GM19023 (cell line): ENCODE measurements around the gene PRKD2.
"Not testable (repeated sequence)": the region's sequence is repeated elsewhere in the genome, so short reads cannot be mapped to it uniquely, and the experiment has no call there.

Experiments
- ATAC-seq: cut with Tn5 transposase; IDR thresholded peaks from one replicate; pipeline ENCODE4 v1.9.1; 2021; ENCODE audit warnings: mild to moderate bottlenecking, moderate library complexity; ENCODE audit not compliant: unreplicated experiment

Gene PRKD2

GRCh38 chr19:46712768-46713338 lies 4.1 kb downstream of the PRKD2 start:
- ATAC-seq = not testable (repeated sequence)

- ATAC-seq = no peak
Measured at GRCh38 chr19:46710687-46711086, 6.2 kb downstream of the PRKD2 start.

GRCh38 chr19:46704379-46705076 lies 12.4 kb downstream of the PRKD2 start:
- no peak for ATAC-seq

GRCh38 chr19:46700704-46701103 lies 16.2 kb downstream of the PRKD2 start:
- no peak for ATAC-seq

DNA sequence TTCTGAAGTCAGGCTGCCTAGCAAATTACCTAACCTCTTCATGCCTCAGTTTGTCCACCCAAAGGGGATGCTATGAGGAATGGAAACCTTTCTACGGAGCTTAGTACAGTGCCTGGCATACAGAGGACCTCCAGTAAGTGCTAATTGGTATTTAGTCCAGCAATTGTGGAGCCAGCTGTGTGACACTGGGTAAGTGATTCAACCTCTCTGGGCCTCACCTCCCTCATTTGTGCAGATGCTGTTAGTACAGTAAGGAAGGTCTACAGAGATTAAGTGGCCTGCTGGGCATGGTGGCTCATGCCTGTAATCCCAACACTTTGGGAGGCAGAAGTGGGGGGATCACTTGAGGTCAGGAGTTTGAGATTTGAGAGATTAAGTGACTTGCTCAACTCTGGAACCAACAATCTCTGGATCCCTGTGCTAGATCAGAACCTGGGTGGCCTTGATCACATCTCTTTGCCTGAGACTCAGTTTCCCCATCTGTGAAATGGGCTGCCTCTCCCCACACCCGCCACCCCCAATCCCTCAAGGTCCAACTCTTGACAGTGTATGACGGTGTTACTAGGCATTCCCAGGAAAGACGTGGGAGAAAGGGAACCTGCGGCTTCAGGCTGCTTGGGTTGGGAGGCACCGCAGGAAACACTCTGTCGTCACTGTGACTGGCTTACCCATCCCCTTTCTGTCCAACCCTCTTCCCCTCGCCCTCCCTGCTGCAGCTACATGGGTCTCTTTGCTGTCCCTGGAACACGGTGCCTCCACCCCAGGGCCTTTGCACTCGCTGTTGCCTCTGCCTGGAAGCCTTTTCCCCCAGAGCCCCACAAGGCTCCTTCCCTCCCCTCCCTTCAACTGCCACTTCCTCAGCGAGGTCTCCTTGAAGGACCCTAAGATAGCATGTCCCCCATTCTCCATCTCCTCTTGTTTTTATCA lies 18.3 kb downstream of the PRKD2 start:
- ATAC-seq = no peak

DNA sequence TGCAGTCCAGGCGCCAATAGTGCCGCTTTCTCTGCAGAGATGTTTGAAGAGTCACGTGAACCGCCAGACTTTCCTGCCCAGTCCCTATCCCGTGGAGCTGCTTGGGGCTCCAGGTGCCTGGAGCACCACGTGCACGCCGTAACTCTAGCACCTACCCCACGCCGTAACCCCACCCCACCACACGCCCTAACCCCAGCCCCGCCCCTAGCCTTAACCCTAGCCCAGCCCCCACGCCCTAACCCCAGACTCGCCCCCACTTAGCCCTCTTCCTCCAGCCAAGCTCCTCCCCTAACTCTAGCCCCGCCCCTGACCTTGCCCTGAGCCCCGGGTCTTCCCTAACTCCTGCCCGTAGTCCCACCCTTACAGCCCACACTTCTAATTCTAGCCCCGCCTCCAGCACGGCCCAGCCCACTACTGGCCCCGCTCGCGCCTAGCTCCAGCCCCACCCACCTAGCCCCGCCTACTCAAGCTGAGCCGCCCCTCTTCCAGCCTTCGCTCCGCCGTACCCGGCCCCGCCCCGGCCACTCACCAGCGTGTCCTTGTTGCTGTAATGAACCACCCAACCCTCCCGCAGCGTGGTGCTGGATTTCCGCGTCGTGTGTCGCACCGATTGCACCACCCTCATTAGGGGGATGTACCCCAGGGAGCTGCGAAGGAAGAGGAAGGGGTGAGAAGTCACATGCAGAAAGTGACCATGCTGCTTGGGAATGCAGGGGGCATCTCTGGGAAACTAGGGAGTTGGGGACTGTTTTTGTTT lies 19.5 kb downstream of the PRKD2 start:
- no peak for ATAC-seq

DNA sequence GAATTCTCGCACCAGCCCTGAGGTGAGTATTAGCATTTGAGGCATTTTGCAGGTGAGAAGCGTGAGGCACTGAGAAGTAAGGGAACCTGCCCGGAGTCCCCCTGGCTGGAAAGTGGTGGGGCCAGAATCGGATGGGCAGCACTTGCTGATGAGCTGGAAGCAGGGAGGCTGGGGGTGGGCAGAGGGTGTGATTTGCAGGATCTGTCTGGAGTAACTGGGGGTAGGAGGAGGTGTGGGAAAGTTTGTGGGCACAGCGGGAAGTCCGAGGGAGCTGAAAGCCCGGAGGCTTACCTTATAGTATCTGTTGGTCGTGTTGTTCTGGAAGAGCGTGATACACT lies 20.1 kb downstream of the PRKD2 start:
- no peak for ATAC-seq

DNA sequence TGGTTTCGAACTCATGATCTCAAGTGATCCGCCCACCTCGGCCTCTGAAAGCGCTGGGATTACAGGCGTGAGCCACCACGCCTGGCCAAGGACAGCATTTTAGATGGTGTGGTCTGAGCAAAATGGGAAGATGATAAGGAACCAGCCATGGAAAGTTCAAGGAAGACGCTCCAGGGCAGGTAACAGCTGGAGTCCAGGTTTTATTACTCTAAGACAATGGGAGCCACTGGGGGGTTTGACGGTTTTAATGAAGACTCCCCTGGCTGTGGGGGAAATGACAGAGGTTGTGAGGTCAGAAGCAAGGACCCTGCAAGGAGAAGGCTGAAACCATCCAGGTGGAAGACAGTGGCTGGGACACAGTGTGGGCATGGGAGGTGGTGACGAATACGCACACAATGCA lies 20.9 kb downstream of the PRKD2 start:
- no peak for ATAC-seq

DNA sequence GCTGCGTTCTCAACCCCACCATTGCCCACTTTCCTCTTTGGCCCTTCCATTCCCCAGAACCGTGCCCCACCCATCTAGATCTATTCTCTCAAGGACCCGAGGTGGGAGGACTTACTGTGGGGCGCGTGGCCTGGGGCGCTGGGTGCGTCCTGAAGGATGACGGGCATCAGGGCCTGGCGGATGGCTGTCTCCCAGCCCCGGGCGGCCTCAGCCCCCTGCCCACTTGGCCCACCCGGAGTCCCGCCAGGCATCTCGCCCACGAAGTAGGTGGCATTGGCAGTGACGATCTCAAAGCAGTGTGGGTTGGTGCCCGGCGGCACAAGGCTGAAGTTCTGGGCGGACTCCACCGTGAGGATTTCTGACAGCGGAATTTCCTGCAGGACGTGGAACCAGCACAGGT lies 23.2 kb downstream of the PRKD2 start:
- no peak for ATAC-seq

- ATAC-seq = no peak
Measured at GRCh38 chr19:46692918-46693722, 23.8 kb downstream of the PRKD2 start.

DNA sequence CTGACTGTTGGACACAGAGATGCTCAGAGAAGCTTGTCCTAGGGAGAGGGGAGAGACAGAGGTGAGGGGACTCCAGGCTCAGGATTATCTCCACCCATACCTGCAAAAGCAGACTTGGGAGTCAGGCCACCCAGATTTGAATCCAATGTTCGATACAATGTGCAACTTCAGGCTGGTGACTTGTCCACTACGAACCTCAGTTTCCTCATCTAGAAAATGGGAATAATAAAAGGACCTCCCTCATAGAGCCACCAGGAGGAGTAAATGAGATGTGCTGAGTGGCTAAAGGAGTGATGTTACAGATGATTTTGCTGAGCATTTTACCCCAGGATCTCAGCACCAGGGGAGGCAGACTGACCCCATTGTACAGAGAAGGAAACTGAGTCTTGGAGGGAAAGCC lies 25.0 kb downstream of the PRKD2 start:
- no peak for ATAC-seq

DNA sequence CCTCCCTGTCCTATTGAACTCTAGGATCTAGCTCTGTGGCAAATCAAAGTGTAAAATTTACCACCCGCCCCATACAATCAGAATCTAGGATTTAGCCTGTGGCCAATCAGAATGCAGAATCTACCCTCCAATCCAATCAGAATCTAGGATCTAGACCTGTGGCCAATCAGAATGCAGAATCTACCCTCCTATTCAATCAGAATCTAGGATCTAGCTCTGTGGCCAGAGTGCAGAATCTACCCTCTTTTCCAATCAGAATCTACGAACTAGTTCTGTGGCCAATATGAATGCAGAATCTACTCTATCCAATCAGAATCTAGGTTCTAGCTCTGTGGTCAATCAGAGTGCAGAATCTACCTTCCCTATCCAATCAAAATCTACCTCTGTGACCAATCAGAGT lies 25.8 kb downstream of the PRKD2 start:
- no peak for ATAC-seq

GRCh38 chr19:46689358-46689757 lies 27.6 kb downstream of the PRKD2 start:
- no peak for ATAC-seq

- no peak for ATAC-seq
Measured at GRCh38 chr19:46687438-46688145, 29.3 kb downstream of the PRKD2 start.

DNA sequence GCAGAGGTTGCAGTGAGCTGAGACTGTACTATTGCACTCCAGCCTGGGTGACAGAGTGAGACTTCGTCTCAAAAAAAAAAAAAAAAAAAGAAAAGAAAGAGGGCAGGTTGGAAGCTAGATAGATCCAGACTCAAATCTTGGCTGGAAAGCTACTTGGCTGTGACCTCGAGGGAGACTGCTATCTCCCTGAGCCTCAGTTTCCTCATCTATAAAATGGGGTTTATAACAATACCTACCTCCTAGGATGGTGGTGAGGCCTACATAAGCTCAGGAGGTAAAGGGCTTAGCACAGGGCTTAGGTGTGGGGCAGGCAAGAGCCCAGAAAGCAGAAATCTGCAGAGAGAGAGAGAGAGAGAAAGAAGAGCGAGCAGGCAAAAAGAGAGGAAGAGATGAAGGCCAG lies 31.7 kb downstream of the PRKD2 start:
- no peak for ATAC-seq

DNA sequence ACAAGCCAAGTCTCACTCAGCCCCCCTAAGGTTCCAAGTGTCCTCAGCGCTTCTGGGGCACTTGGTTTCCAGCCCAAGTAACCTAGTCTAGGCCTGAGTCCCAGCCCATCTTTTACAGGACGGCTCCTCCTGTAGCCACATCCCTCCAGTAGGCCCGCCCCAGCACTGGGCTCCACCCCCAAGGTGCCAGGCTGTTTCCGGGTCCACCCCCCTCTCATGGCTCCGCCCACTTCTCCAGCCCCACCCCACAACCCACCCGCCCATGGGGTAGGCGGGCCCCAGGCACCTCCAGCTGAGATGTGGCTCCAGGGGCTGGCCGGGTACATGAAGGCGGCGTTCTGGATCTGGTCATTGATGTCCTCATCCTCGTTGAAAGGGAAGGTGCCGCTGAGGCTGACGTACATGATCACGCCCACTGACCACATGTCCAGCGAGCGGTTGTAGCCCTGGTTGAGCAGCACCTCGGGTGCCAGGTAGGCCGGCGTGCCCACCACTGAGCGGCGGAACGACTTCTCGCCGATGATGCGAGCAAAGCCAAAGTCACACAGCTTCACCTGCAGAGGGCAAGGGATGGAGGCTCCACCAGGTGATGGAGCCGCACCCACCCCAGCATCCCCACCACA lies 38.7 kb downstream of the PRKD2 start:
- no peak for ATAC-seq

- no peak for ATAC-seq
Measured at GRCh38 chr19:46674416-46675178, 42.3 kb downstream of the PRKD2 start.

DNA sequence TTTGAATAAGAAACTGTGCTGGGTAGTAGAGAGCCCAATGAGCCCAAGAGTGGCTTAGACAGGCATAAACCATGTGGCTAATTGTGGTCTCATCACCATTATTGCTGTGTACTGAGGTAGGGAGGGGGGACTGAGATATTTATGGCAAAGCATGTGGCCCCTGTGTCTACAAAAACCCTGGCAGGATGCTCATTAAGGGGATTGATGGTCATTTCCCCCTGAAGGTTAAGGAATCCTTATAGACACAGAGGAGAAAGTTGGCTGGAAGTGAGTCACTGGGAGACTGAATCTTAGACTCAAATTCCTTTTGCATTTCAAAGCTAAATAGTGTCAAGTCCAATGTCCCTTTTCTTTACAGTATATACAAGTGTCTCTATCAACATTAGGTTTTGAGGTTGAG lies 46.1 kb downstream of the PRKD2 start:
- no peak for ATAC-seq

- no peak for ATAC-seq
Measured at GRCh38 chr19:46668662-46669061, 48.3 kb downstream of the PRKD2 start.
